ENCODE results near the gene ARHGEF10L.
A peak's percentile ranks its signal among the peaks of the same experiment; 100 is the strongest.

ARHGEF10L gene

GRCh38 chr1:17724150-17724549 is 184.7 kb downstream of the ARHGEF10L start:
- Histone ChIP-seq H3K27ac (ENCODE audit: extremely low read depth, low read depth, low read length) (no peak overlapping the region), H3K4me1 (ENCODE audit: control insufficient read depth, insufficient read depth, low read length) (no peaks in the 10 kb centered on the region), H3K36me3 (ENCODE audit: control insufficient read depth in 2 of 2, insufficient read depth in 1 of 2, low read length in 2 of 2) (no peaks in the 10 kb centered on the region), H3K4me3 (ENCODE audit: low read depth, low read length) (no peak overlapping the region), H3K9me3 (ENCODE audit: control insufficient read depth, insufficient read depth, low read depth, low read length) (no peaks in the 10 kb centered on the region)
- TF ChIP-seq ZNF214 (tag by site-specific recombination; IDR thresholded peaks at IDR 0.05; ENCODE audit: borderline replicate concordance) (no peak), ZNF660 (tag by site-specific recombination; IDR thresholded peaks at IDR 0.05) (peak; percentile 91)
- CTCF ChIA-PET, result interaction anchor here (1.1 to 1.4 kb wide), 2 partner anchors 13 to 28 kb away, joined by 3 to 4 read pairs; no protein-coding TSS in a partner anchor
- POLR2A ChIA-PET, result no interaction called here

- H3K4me3 ChIP-seq (ENCODE audit: low read depth, low read length), result no peak overlapping the region
- no peak overlapping the region for H3K27ac ChIP-seq (ENCODE audit: extremely low read depth, low read depth, low read length)
- POLR2A ChIA-PET, result no interaction called here
- no peaks in the 10 kb centered on the region for H3K4me1 ChIP-seq (ENCODE audit: control insufficient read depth, insufficient read depth, low read length)
- CTCF ChIA-PET, result interaction anchor here (0.6 to 1.4 kb wide), 4 partner anchors 12 to 475 kb away, joined by 3 to 4 read pairs (median 4); no protein-coding TSS in a partner anchor
- TF ChIP-seq MEIS1 (CRISPR knock-in tag; IDR thresholded peaks at IDR 0.05; ENCODE audit: borderline replicate concordance), result no peak
- TF ChIP-seq SCRT2 (tag by site-specific recombination; IDR thresholded peaks at IDR 0.05), result 0 out of 2 replicates have a peak, but pooled peaks have one; percentile 28
- TF ChIP-seq GLIS1 (tag by site-specific recombination; IDR thresholded peaks at IDR 0.05), result peak; percentile 47; the same call in 1 of the 2 replicates
- H3K36me3 ChIP-seq (ENCODE audit: control insufficient read depth in 2 of 2, insufficient read depth in 1 of 2, low read length in 2 of 2), result no peaks in the 10 kb centered on the region
- H3K9me3 ChIP-seq (ENCODE audit: control insufficient read depth, insufficient read depth, low read depth, low read length), result no peaks in the 10 kb centered on the region
These were observed 185.7 kb downstream of the ARHGEF10L start for GRCh38 chr1:17725084-17725719.

- 0 out of 2 replicates have a peak, but pooled peaks have one; percentile 32 for TF ChIP-seq ZNF133 (tag by site-specific recombination; IDR thresholded peaks at IDR 0.05)
- no peak for TF ChIP-seq ZNF157 (tag by site-specific recombination; IDR thresholded peaks at IDR 0.05)
- H3K36me3 ChIP-seq (ENCODE audit: control insufficient read depth in 2 of 2, insufficient read depth in 1 of 2, low read length in 2 of 2), result no peaks in the 10 kb centered on the region
- no peaks in the 10 kb centered on the region for H3K4me1 ChIP-seq (ENCODE audit: control insufficient read depth, insufficient read depth, low read length)
- POLR2A ChIA-PET, result no interaction called here
- CTCF ChIA-PET, result interaction anchor here (0.6 to 1.4 kb wide), 3 partner anchors 12 to 42 kb away, joined by 3 to 4 read pairs (median 3); no protein-coding TSS in a partner anchor
- H3K9me3 ChIP-seq (ENCODE audit: control insufficient read depth, insufficient read depth, low read depth, low read length), result no peaks in the 10 kb centered on the region
- no peak overlapping the region for H3K4me3 ChIP-seq (ENCODE audit: low read depth, low read length)
- H3K27ac ChIP-seq (ENCODE audit: extremely low read depth, low read depth, low read length), result no peak overlapping the region
These were observed 186.5 kb downstream of the ARHGEF10L start for GRCh38 chr1:17725811-17726582.

GRCh38 chr1:17728123-17728712 is 188.7 kb downstream of the ARHGEF10L start:
- Histone ChIP-seq H3K4me1 (ENCODE audit: control insufficient read depth, insufficient read depth, low read length) (no peaks in the 10 kb centered on the region), H3K9me3 (ENCODE audit: control insufficient read depth, insufficient read depth, low read depth, low read length) (no peaks in the 10 kb centered on the region), H3K36me3 (ENCODE audit: control insufficient read depth in 2 of 2, insufficient read depth in 1 of 2, low read length in 2 of 2) (no peaks in the 10 kb centered on the region), H3K4me3 (ENCODE audit: low read depth, low read length) (no peak overlapping the region), H3K27ac (ENCODE audit: extremely low read depth, low read depth, low read length) (no peak overlapping the region)
- ChIA-PET CTCF (no interaction called here), POLR2A (no interaction called here)
- TF ChIP-seq ZNF2 (tag by site-specific recombination; IDR thresholded peaks at IDR 0.05) (no peak), SETDB1 (IDR thresholded peaks at IDR 0.05; ENCODE audit: insufficient read length, low read length) (peak; percentile 45), ZNF473 (tag by site-specific recombination; IDR thresholded peaks at IDR 0.05) (no peak), KLF7 (tag by site-specific recombination; IDR thresholded peaks at IDR 0.05; ENCODE audit: borderline replicate concordance) (no peak), ZNF521 (tag by site-specific recombination; IDR thresholded peaks at IDR 0.05) (no peak), ZNF157 (tag by site-specific recombination; IDR thresholded peaks at IDR 0.05) (no peak), ZNF169 (tag by site-specific recombination; IDR thresholded peaks at IDR 0.05) (no peak), ZNF202 (tag by site-specific recombination; IDR thresholded peaks at IDR 0.05; ENCODE audit: borderline replicate concordance) (no peak)
